ENCODE results near the gene MNT.

MNT gene

DNA sequence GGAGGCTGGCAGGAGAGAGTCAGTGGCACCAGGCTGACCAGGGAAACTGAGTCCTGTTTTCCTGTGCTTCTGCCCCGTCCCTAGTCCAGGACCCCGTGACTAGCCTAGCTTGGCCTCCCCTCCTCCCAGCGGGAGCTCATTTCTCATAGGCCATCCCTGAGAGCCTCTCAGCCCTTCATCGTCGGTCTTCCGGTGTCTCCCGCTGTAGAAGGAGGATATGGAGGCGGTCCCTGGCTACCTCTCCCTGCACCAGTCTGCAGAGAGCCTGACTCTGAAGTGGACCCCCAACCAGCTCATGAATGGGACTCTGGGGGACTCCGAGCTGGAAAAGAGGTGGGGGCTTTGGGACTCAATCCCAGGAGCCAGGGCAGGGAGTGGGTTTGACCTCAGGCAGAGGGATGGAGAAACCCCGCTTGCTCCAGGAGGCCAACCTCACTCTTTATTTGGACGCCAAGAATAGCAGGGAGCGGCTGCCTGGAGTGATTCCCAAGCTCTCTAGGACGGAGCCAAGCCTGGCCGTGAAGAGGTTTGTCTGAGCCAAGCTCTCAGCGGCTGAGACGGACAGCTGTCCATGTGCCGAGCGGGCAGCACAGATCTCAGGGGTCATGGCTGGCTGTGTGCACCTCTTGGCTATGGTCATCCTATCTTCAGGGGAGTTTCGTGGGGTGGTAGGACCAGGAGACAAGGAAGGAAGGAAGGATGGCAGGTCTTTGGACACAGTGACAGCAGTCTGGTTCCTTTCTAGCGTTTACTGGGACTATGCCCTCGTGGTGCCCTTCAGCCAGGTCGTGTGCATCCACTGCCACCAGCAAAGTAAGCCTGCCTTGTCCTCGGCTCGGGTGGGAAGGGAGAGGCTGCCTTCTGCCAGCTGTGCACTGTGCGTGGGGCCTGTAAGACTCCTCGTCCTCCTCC lies 36.8 kb downstream of the MNT start:
- no peak overlapping the region for H3K27ac ChIP-seq
- TF ChIP-seq, protein P1, sequence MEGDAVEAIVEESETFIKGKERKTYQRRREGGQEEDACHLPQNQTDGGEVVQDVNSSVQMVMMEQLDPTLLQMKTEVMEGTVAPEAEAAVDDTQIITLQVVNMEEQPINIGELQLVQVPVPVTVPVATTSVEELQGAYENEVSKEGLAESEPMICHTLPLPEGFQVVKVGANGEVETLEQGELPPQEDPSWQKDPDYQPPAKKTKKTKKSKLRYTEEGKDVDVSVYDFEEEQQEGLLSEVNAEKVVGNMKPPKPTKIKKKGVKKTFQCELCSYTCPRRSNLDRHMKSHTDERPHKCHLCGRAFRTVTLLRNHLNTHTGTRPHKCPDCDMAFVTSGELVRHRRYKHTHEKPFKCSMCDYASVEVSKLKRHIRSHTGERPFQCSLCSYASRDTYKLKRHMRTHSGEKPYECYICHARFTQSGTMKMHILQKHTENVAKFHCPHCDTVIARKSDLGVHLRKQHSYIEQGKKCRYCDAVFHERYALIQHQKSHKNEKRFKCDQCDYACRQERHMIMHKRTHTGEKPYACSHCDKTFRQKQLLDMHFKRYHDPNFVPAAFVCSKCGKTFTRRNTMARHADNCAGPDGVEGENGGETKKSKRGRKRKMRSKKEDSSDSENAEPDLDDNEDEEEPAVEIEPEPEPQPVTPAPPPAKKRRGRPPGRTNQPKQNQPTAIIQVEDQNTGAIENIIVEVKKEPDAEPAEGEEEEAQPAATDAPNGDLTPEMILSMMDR (IDR thresholded peaks at IDR 0.05), result no peak
- TF ChIP-seq ZFX (IDR thresholded peaks at IDR 0.05; ENCODE audit: borderline replicate concordance), result no peak

DNA sequence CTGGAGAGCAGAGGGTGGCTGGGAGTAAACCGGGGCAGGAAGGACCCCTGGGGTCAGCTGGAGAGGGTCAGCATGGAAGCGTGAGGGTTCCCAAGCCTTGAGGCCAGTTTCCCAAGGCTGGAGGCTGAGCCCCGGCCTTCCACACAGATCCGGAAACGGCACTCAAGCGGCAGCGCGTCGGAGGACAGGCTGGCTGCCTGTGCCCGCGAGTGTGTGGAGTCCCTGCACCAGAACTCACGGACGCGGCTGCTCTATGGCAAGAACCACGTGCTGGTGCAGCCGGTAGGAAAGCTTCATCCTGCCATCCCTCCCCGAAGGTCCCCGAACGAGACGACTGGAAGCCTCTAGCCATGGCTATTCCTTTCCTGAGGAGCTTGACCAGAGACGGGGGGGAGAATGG lies 37.5 kb downstream of the MNT start:
- no peak for TF ChIP-seq ZFX (IDR thresholded peaks at IDR 0.05; ENCODE audit: borderline replicate concordance)
- TF ChIP-seq, protein P1 (IDR thresholded peaks at IDR 0.05), result no peak
- H3K27ac ChIP-seq, result no peak overlapping the region

DNA sequence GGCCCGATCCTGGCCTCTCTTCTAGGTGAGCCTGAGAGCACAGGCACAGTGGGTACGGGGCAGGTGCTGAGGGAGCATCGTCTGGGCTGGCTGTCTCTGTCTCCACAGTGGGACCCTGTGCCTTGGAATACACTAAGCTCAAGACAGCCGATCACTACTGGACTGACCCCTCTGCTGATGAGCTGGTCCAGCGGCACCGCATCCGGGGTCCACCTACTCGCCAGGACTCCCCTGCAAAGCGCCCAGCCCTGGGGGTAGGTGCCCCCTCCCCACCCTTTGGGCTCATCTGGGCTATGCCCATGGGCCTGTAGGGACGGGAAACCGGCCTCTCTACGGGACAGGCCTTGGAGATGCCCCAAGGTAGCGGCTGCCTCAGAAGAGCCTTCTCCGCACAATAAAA lies 38.0 kb downstream of the MNT start:
- TF ChIP-seq ZFX (IDR thresholded peaks at IDR 0.05; ENCODE audit: borderline replicate concordance), result no peak
- TF ChIP-seq, protein P1 (IDR thresholded peaks at IDR 0.05), result no peak
- H3K27ac ChIP-seq, result no peak overlapping the region

DNA sequence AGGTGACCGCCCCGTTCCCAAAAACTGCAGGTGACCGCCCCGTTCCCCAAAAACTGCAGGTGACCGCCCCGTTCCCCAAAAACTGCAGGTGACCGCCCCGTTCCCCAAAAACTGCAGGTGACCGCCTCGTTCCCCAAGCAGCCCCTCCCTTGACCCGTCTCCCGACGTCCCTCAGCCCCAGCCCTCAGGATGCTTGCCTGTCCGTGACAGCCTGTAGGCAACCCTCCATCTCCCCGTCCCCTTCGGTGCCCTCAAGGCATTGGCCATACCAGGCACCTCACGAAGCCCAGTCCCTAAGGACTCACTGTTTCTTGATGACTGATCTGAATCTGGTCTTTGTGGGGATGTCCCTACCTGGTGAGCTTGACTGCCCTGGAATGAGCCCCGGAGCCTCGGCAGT lies 38.4 kb downstream of the MNT start:
- H3K27ac ChIP-seq, result no peak overlapping the region
- no peak for TF ChIP-seq ZFX (IDR thresholded peaks at IDR 0.05; ENCODE audit: borderline replicate concordance)
- TF ChIP-seq, protein P1 (IDR thresholded peaks at IDR 0.05), result no peak

DNA sequence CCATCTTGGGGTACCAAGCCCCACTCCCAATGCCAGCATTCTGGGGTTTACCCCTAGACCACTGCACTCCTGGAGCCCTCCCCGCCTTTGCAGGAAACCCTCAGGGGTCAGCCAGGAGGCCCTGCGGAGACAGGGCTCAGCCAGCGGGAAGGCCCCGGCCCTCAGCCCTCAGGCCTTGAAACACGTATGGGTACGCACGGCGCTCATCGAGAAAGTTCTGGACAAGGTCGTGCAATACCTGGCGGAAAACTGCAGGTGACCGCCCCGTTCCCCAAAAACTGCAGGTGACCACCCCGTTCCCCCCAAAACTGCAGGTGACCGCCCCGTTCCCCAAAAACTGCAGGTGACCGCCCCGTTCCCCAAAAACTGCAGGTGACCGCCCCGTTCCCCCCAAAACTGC lies 38.8 kb downstream of the MNT start:
- no peak overlapping the region for H3K27ac ChIP-seq
- no peak for TF ChIP-seq ZFX (IDR thresholded peaks at IDR 0.05; ENCODE audit: borderline replicate concordance)
- TF ChIP-seq, protein P1 (IDR thresholded peaks at IDR 0.05), result no peak

DNA sequence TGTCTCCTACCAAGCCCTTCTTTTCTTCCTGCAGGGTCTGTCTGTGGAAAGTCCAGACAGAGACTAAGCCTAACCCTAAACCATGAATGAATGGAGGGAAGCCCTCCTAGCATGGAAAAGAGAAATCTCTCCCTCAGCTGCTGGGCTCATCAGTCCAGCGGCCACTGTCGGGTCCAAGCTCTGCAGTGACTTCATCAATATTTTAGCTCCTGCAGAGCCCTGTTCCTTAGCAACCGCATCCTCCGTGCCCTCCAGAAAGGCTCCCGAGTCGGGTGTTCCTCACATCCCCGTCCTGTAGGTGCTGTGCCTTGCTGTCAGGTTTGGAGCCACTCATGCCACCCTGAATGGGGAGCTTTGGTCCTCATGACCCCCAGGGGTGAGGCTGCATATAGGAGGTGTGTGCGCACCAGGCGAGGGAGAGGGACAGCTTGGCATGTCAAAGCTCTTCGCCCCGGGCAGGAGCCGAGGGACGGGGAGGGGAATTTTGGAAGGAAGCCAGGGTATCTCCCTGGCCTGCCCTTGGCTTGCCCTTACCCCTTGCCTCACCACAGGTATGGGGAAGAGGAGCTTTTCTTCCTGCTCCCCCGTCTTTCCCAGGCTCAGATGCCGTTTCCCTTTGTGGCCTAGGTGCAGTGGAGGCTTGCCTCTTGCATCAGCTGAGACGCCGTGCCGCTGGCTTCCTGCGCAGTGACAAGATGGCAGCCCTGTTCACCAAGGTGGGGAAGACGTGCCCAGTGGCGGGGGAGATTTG lies 39.7 kb downstream of the MNT start:
- no peak overlapping the region for H3K27ac ChIP-seq
- TF ChIP-seq, protein P1 (IDR thresholded peaks at IDR 0.05), result no peak
- no peak for TF ChIP-seq ZFX (IDR thresholded peaks at IDR 0.05; ENCODE audit: borderline replicate concordance)
